ENCODE data around the gene CCNG2. TPM values are rescaled to one million over a fixed set of nuclear protein-coding genes. Genes with fewer than 3 reads are reported as not detected.
"Not testable (repeated sequence)": the region's sequence is repeated elsewhere in the genome, so short reads cannot be mapped to it uniquely, and the experiment has no call there.

Gene CCNG2
- total RNA-seq, 2 donors from 2014 or later, result 23.7 to 65.0 TPM

DNA sequence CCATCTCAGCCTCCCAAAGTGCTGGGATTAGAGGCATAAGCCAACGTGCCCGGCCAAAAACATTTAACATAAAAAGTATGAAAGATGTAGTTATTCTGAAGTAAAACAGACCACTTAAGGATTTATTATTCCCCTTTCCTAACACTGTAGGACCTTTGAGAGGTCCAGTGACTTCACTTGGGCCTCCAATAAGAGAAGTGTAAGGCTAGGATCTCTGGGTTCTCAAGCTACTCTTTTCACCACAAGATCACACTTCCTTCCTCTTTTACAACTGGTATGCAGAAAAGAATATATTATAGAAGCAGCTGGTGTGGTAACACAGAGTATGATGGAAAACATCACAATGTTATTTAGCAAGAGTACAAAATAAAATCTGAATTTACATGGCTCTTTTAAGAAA lies 30.2 kb upstream of the CCNG2 start:
- Histone ChIP-seq H3K27ac (no peak overlapping the region), H3K9me3 (no peaks in the 10 kb centered on the region), H3K36me3 (no peaks in the 10 kb centered on the region), H3K4me1 (ENCODE audit: control insufficient read depth in 1 of 2, low read depth in 2 of 2) (no peaks in the 10 kb centered on the region), H3K4me3 (no peak overlapping the region), H3K27me3 (replicated peaks; ENCODE audit: insufficient read depth) (no peaks in the 10 kb centered on the region)
- DNase-seq (ENCODE audit: low spot score) (no peak), ATAC-seq (ENCODE audit: insufficient number of reproducible peaks, low FRiP score, low read depth) (no peak)
- no peak for TF ChIP-seq CTCF (IDR thresholded peaks at IDR 0.05)

DNA sequence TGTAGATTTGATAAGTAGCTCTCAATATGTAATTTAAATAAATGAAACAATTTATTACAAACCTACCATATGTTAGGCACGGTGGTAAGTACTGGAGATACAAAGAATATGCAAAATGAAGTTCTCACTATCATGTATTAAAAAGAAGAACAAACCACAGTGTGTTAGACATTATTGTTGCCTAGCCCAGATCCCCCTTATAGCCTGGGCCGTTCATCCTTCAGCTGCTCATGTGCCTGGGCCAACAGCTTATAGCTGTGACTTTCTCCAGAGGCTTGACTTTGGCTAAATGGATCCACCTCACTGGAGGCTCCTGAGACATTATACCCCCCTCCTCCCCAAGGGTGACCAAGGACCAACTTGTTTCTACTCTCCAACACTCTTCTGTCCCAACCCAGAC lies 29.8 kb upstream of the CCNG2 start:
- no peaks in the 10 kb centered on the region for H3K9me3 ChIP-seq
- DNase-seq (ENCODE audit: low spot score) (no peak), ATAC-seq (ENCODE audit: insufficient number of reproducible peaks, low FRiP score, low read depth) (no peak)
- no peak overlapping the region for H3K4me3 ChIP-seq
- no peaks in the 10 kb centered on the region for H3K4me1 ChIP-seq (ENCODE audit: control insufficient read depth in 1 of 2, low read depth in 2 of 2)
- no peak for TF ChIP-seq CTCF (IDR thresholded peaks at IDR 0.05)
- H3K27ac ChIP-seq, result no peak overlapping the region
- H3K27me3 ChIP-seq (replicated peaks; ENCODE audit: insufficient read depth), result no peaks in the 10 kb centered on the region
- H3K36me3 ChIP-seq, result no peaks in the 10 kb centered on the region

DNA sequence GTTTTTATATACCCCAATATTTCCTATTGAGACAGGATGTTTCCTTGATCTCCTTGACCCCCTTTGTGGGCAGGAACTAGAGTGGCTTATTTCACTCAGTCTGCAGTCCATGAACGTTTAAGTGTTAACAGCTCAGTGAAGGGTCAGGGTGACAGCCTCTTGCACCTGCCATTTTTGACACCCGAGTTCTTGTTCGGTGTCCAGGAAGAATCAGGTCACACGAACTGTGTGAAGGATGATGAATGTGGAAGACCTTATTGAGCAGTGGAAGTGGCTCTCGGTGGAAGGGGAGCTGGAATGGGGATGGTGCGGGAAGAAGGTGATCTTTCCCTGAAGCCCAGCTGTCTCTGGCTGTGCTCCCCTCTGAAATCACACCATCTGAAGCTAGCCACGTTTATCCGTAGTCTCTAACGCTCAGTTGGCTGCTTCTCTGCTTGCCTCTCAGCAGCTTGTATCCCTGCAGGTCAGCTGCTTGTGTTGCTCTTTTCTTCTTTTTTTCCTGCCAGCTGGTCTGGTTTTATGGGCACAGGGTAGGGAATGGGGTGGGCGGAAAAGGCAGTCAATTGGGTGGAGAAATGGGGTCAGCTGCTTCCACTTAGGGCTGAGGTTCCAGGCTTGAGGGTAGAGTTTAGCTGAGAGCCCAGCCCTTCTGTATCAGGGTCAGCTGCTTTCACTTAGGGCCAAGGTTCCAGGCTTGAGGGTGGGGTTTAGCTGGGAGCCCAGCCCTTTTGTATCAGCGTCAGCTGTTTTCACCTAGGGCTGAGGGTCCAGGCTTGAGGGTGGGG lies 29.0 kb upstream of the CCNG2 start:
- no peaks in the 10 kb centered on the region for H3K9me3 ChIP-seq
- H3K4me1 ChIP-seq (ENCODE audit: control insufficient read depth in 1 of 2, low read depth in 2 of 2), result no peaks in the 10 kb centered on the region
- no peak for TF ChIP-seq CTCF (IDR thresholded peaks at IDR 0.05)
- H3K27ac ChIP-seq, result no peak overlapping the region
- ATAC-seq (ENCODE audit: insufficient number of reproducible peaks, low FRiP score, low read depth) (no peak), DNase-seq (ENCODE audit: low spot score) (no peak)
- no peaks in the 10 kb centered on the region for H3K27me3 ChIP-seq (replicated peaks; ENCODE audit: insufficient read depth)
- no peak overlapping the region for H3K4me3 ChIP-seq
- no peaks in the 10 kb centered on the region for H3K36me3 ChIP-seq

- Histone ChIP-seq H3K4me1 (ENCODE audit: control insufficient read depth in 1 of 2, low read depth in 2 of 2) (no peaks in the 10 kb centered on the region), H3K27ac (no peak overlapping the region), H3K4me3 (no peak overlapping the region), H3K36me3 (no peaks in the 10 kb centered on the region), H3K9me3 (no peaks in the 10 kb centered on the region), H3K27me3 (replicated peaks; ENCODE audit: insufficient read depth) (no peaks in the 10 kb centered on the region)
- DNase-seq (ENCODE audit: low spot score) (no peak), ATAC-seq (ENCODE audit: insufficient number of reproducible peaks, low FRiP score, low read depth) (no peak)
- TF ChIP-seq CTCF (IDR thresholded peaks at IDR 0.05), result no peak
Measured at GRCh38 chr4:77132652-77133312, 24.2 kb upstream of the CCNG2 start.

DNA sequence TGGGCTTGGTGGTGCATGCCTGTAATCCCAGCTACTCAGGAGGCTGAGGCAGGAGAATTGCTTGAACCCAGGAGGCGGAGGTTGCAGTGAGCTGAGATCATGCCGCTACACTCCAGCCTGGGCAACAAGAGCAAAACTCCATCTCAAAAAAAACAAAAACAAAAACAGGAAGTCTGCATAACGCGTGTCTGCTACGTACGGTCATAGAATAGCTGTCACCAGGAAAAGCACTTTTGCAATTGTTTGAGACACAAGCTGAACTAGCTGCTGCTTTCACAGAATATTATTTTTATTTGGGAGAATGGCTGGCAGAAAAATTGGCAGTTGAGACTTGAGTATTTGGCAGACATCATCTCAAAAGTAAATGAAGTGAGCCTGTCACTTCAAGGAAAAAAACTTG lies 19.6 kb upstream of the CCNG2 start:
- H3K27ac ChIP-seq; H3K9me3 ChIP-seq; DNase-seq (ENCODE audit: low spot score); H3K27me3 ChIP-seq (replicated peaks; ENCODE audit: insufficient read depth); H3K36me3 ChIP-seq; H3K4me1 ChIP-seq (ENCODE audit: control insufficient read depth in 1 of 2, low read depth in 2 of 2); ATAC-seq (ENCODE audit: insufficient number of reproducible peaks, low FRiP score, low read depth): not testable (repeated sequence)
- H3K4me3 ChIP-seq, result peak overlapping the region; percentile 26

All from thoracic aorta (tissue), 2 donors.